GM13976 (cell line): ENCODE measurements around the gene CCR5AS.

ENCODE experiments used
- DNase-seq: peaks from one replicate; pipeline ENCODE4 v3.0.0; 2012; ENCODE audit warnings: low spot score
- in situ Hi-C: fragments of 300-500 bp; cut with MboI; formaldehyde crosslinking; loops from one replicate; pipeline ENCODE4 v1.12.0; 2022; ENCODE audit warnings: low sequenced_read_pairs, mixed read lengths, inconsistent platforms; ENCODE audit not compliant: unreplicated experiment
- TF ChIP-seq, protein P1 (sequence below): IDR thresholded peaks from 2 replicates; pipeline ENCODE4 v1.5.1; 2012; ENCODE audit warnings: borderline replicate concordance, mild to moderate bottlenecking; ENCODE audit not compliant: insufficient read depth; ENCODE audit errors: extremely low read depth, missing control alignments, control extremely low read depth

Gene CCR5AS

GRCh38 chr3:46318207-46318927, 88.5 kb downstream of the CCR5AS start:
- TF ChIP-seq, protein P1, sequence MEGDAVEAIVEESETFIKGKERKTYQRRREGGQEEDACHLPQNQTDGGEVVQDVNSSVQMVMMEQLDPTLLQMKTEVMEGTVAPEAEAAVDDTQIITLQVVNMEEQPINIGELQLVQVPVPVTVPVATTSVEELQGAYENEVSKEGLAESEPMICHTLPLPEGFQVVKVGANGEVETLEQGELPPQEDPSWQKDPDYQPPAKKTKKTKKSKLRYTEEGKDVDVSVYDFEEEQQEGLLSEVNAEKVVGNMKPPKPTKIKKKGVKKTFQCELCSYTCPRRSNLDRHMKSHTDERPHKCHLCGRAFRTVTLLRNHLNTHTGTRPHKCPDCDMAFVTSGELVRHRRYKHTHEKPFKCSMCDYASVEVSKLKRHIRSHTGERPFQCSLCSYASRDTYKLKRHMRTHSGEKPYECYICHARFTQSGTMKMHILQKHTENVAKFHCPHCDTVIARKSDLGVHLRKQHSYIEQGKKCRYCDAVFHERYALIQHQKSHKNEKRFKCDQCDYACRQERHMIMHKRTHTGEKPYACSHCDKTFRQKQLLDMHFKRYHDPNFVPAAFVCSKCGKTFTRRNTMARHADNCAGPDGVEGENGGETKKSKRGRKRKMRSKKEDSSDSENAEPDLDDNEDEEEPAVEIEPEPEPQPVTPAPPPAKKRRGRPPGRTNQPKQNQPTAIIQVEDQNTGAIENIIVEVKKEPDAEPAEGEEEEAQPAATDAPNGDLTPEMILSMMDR: no peak
- in situ Hi-C loops: no loop called here

GRCh38 chr3:46316206-46316605, 90.7 kb downstream of the CCR5AS start:
- in situ Hi-C loops: no loop called here
- DNase-seq: no peak
- TF ChIP-seq, protein P1: no peak

More at GRCh38 chr3:46318207-46318927, 88.5 kb downstream of the CCR5AS start:
- DNase-seq: no peak

DNA sequence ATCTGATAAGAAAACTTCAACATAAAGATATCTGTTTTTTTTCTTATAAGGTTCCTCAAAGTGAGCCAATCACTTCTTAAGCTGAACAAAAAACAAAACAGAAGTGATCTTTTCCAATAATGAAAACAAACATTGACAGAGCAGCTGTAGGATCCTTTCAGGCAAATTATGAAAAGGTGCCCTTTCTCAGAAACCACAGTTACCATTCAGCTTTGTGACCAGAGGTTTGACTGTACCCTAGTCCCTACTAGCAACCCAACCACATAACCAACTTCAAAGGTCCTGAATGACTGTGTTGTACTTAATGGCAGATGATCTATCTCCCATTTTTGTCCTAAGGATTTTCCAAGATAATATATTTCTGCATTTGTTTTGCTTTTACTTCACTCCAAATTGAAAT, 92.3 kb downstream of the CCR5AS start:
- in situ Hi-C loops: no loop called here
- no peak for DNase-seq
- TF ChIP-seq, protein P1: no peak
